H1 (cell line): ENCODE results near the gene RIC8A. TPM values are rescaled to one million over a fixed set of nuclear protein-coding genes. Genes with fewer than 3 reads are reported as not detected.

Source experiments
- CTCF ChIA-PET: fragments of 300-600 bp; sonication (Branson Sonifier 250); formaldehyde crosslinking; loops from one replicate; lab custom pipeline; 2021; ENCODE audit not compliant: partially characterized antibody; lab: Charles Lee
- POLR2A ChIA-PET: fragments of 300-600 bp; sonication (Branson Sonifier 250); formaldehyde crosslinking; loops from one replicate; lab custom pipeline; 2021; ENCODE audit warnings: inconsistent platforms; ENCODE audit not compliant: partially characterized antibody; lab: Charles Lee
- DNase-seq, 2 experiments: peaks; one replicate each; pipeline versions ENCODE4 v3.0.0 to v3.0.0-alpha.2; 2010 to 2022; ENCODE audit warnings: low spot score in 2 of 2, low read depth in 1 of 2, mixed read lengths in 1 of 2
- FAIRE-seq: peaks from 2 replicates; lab custom pipeline; 2011; peaks lifted over from hg19 to GRCh38; lab: Jason Lieb, UNC
- H2AFZ ChIP-seq: 2 replicates; pipeline ENCODE4 v1.8.1; 2012; ENCODE audit warnings: low read length, inconsistent platforms
- H2AK5ac ChIP-seq: 2 replicates; pipeline ENCODE4 v1.6.1; 2013; ENCODE audit warnings: low read depth, low read length
- H2BK120ac ChIP-seq: replicated peaks from 2 replicates; pipeline ENCODE3; 2013; ENCODE audit warnings: low read depth, low read length, inconsistent platforms
- H2BK12ac ChIP-seq: 2 replicates; pipeline ENCODE4 v1.6.1; 2013; ENCODE audit warnings: low read depth, low read length
- H2BK15ac ChIP-seq: 2 replicates; pipeline ENCODE4 v1.6.1; 2013; ENCODE audit warnings: low read length
- H2BK20ac ChIP-seq: 2 replicates; pipeline ENCODE4 v1.6.1; 2013; ENCODE audit warnings: low read length
- H2BK5ac ChIP-seq: 2 replicates; pipeline ENCODE4 v1.6.1; 2013; ENCODE audit warnings: low read depth, low read length
- H3K14ac ChIP-seq: 2 replicates; pipeline ENCODE4 v1.6.1; 2013; ENCODE audit warnings: inconsistent platforms; ENCODE audit not compliant: insufficient read length
- H3K18ac ChIP-seq: 2 replicates; pipeline ENCODE4 v1.6.1; 2013; ENCODE audit warnings: low read length; ENCODE audit errors: extremely low read depth
- H3K23ac ChIP-seq: 2 replicates; pipeline ENCODE4 v1.6.1; 2013; ENCODE audit warnings: inconsistent platforms; ENCODE audit not compliant: insufficient read length
- H3K23me2 ChIP-seq: 2 replicates; pipeline ENCODE4 v1.6.1; 2013; ENCODE audit warnings: low read depth, low read length
- H3K27ac ChIP-seq: 2 replicates; pipeline ENCODE4 v1.6.1; 2011; ENCODE audit warnings: low read depth, low read length, inconsistent platforms
- H3K27me3 ChIP-seq, 4 experiments: replicated peaks in 1 of 4; 1 replicate in 1 of 4; 2 replicates in 3 of 4; pipeline versions ENCODE4 v1.6.1 to v1.8.1; 2011 to 2013; ENCODE audit warnings: low read length in 3 of 4, mild to moderate bottlenecking in 3 of 4, inconsistent platforms in 2 of 4, mixed read lengths in 2 of 4, moderate library complexity in 1 of 4; ENCODE audit not compliant: control insufficient read depth in 3 of 4, insufficient read depth in 3 of 4; ENCODE audit errors: extremely low read depth in 1 of 4
- H3K36me3 ChIP-seq, 4 experiments: 2 replicates each; pipeline versions ENCODE4 v1.6.1 to v1.8.1; 2011 to 2013; ENCODE audit warnings: mild to moderate bottlenecking in 4 of 4, low read length in 3 of 4, moderate library complexity in 2 of 4, control low read depth in 1 of 4, inconsistent platforms in 1 of 4; ENCODE audit not compliant: insufficient read depth in 4 of 4, control insufficient read depth in 2 of 4
- H3K4ac ChIP-seq: replicated peaks from 2 replicates; pipeline ENCODE3; 2013; ENCODE audit warnings: low read length, low read depth, mixed read lengths, inconsistent platforms; ENCODE audit not compliant: insufficient read length
- H3K4me1 ChIP-seq, 4 experiments: replicated peaks in 1 of 4; 1 replicate in 1 of 4; 2 replicates in 3 of 4; pipeline versions ENCODE4 v1.6.1 to v1.8.1; 2011 to 2013; ENCODE audit warnings: low read length in 3 of 4, inconsistent platforms in 2 of 4, mixed read lengths in 1 of 4; ENCODE audit not compliant: insufficient read depth in 4 of 4, control insufficient read depth in 3 of 4
- H3K4me2 ChIP-seq, 2 experiments: 2 replicates each; pipeline versions ENCODE4 v1.6.1 to v1.8.1; 2011 to 2013; ENCODE audit warnings: low read depth in 2 of 2, low read length in 2 of 2, control low read depth in 1 of 2, inconsistent platforms in 1 of 2, mild to moderate bottlenecking in 1 of 2; ENCODE audit not compliant: insufficient read depth in 1 of 2
- H3K4me3 ChIP-seq, 4 experiments: fragments of 200-600, 300-600 bp in 1 of 4; sonication (generic), shearing (Covaris generic), sonication (Bioruptor Twin) in 1 of 4; 2 replicates each; pipeline versions ENCODE4 v1.5.1 to v1.8.1; 2011 to 2016; ENCODE audit warnings: low read length in 4 of 4, low read depth in 3 of 4, control low read depth in 2 of 4, inconsistent platforms in 2 of 4, mild to moderate bottlenecking in 2 of 4, mixed read lengths in 1 of 4, moderate library complexity in 1 of 4; ENCODE audit not compliant: insufficient read depth in 2 of 4; ENCODE audit errors: extremely low read depth in 1 of 4
- H3K56ac ChIP-seq: replicated peaks from 2 replicates; pipeline ENCODE3; 2013; ENCODE audit warnings: low read depth, mild to moderate bottlenecking, mixed read lengths, low read length, inconsistent platforms; ENCODE audit not compliant: insufficient read length
- H3K79me1 ChIP-seq: 2 replicates; pipeline ENCODE4 v1.6.1; 2013; ENCODE audit warnings: low read depth, low read length, control low read depth
- H3K79me2 ChIP-seq, 2 experiments: 2 replicates each; pipeline versions ENCODE4 v1.6.1 to v1.8.1; 2012 to 2013; ENCODE audit warnings: low read length in 2 of 2, mild to moderate bottlenecking in 2 of 2, inconsistent platforms in 1 of 2; ENCODE audit not compliant: insufficient read depth in 2 of 2, control insufficient read depth in 1 of 2
- H3K9ac ChIP-seq, 4 experiments: replicated peaks in 1 of 4; 1 replicate in 1 of 4; 2 replicates in 3 of 4; pipeline versions ENCODE4 v1.6.1 to v1.8.1; 2011 to 2013; ENCODE audit warnings: low read depth in 3 of 4, low read length in 3 of 4, control low read depth in 2 of 4, mild to moderate bottlenecking in 2 of 4, moderate library complexity in 2 of 4, inconsistent platforms in 1 of 4; ENCODE audit errors: extremely low read depth in 1 of 4
- H3K9me3 ChIP-seq, 2 experiments: 2 replicates each; pipeline versions ENCODE4 v1.6.1 to v1.8.1; 2012 to 2013; ENCODE audit warnings: mild to moderate bottlenecking in 2 of 2, moderate library complexity in 2 of 2, control low read depth in 1 of 2, inconsistent platforms in 1 of 2, low read depth in 1 of 2, low read length in 1 of 2, mixed read lengths in 1 of 2; ENCODE audit not compliant: insufficient read depth in 2 of 2
- H4K20me1 ChIP-seq, 2 experiments: replicated peaks in 1 of 2; 2 replicates each; pipeline versions ENCODE3 to v1.8.1; 2011 to 2013; ENCODE audit warnings: inconsistent platforms in 2 of 2, low read length in 2 of 2, mild to moderate bottlenecking in 1 of 2; ENCODE audit not compliant: insufficient read depth in 2 of 2, control insufficient read depth in 1 of 2
- H4K5ac ChIP-seq: 2 replicates; pipeline ENCODE4 v1.6.1; 2013; ENCODE audit warnings: low read length, low read depth, mixed read lengths, inconsistent platforms; ENCODE audit not compliant: insufficient read length
- H4K8ac ChIP-seq: 2 replicates; pipeline ENCODE4 v1.8.0; 2013; ENCODE audit warnings: mild to moderate bottlenecking, moderate library complexity, low read length, inconsistent platforms; ENCODE audit not compliant: insufficient read depth; ENCODE audit errors: extremely low read depth
- H4K91ac ChIP-seq: replicated peaks from 2 replicates; pipeline ENCODE3; 2013; ENCODE audit warnings: low read length, mixed read lengths, inconsistent platforms; ENCODE audit not compliant: insufficient read length
- CHD1 ChIP-seq: IDR thresholded peaks from 2 replicates; pipeline ENCODE4 v1.6.1; 2012; ENCODE audit warnings: low read depth, low read length, improper control_type of control experiment
- HDAC2 ChIP-seq, 2 experiments: fragments of 300-600 bp in 1 of 2; sonication (generic) in 1 of 2; IDR thresholded peaks; 2 replicates each; pipeline ENCODE4 v1.6.1; 2011 to 2012; ENCODE audit warnings: low read depth in 2 of 2, low read length in 2 of 2, mild to moderate bottlenecking in 2 of 2, moderate library complexity in 2 of 2, borderline replicate concordance in 1 of 2, inconsistent platforms in 1 of 2
- KDM5A ChIP-seq: fragments of 200-600 bp; IDR thresholded peaks from 2 replicates; pipeline ENCODE4 v1.7.1; 2012; ENCODE audit warnings: mild to moderate bottlenecking, low read length, inconsistent platforms, mixed read lengths
- ZNF274 ChIP-seq: IDR thresholded peaks from 2 replicates; pipeline ENCODE4 v1.7.0; 2012; ENCODE audit warnings: low read length, borderline replicate concordance; ENCODE audit errors: extremely low read depth
- WGBS, 2 experiments: shearing (Covaris generic) in 1 of 2; methylation state at CpG; one replicate each; pipeline versions ENCODE4 v1.1.6 to v1.1.7; 2013 to 2015; ENCODE audit warnings: low lambda C conversion rate in 2 of 2, mixed read lengths in 2 of 2, inconsistent platforms in 1 of 2, low coverage in 1 of 2, missing lambda C conversion rate in 1 of 2; ENCODE audit not compliant: insufficient replicate concordance in 2 of 2, insufficient coverage in 1 of 2, insufficient read length in 1 of 2; ENCODE audit errors: extremely low coverage in 1 of 2, missing lambda C conversion rate in 1 of 2; 5-methylcytosine and 5-hydroxymethylcytosine counted together
- polyA plus RNA-seq, 7 experiments: library from polyadenylated mRNA; depleted of rRNA in 3 of 7; stranded (reverse) in 5 of 7; unstranded in 2 of 7; fragments of >200 nt in 5 of 7; fragments of 200-250 nt in 2 of 7; gene quantifications; 1 replicate in 5 of 7; 2 replicates in 1 of 7; 4 replicates in 1 of 7; pipeline versions ENCODE4 v1.2.1 to v1.2.3, GENCODE V29; 2011 to 2013; ENCODE audit warnings: missing spikeins in 2 of 7, mixed read lengths in 2 of 7
- total RNA-seq: library from RNA; stranded (reverse); fragmentation: NEBNext Ultra II Directional; extraction: Animal tissue kit (Norgen Biotek cat#: 25700); gene quantifications from 2 replicates; pipeline ENCODE4 v1.2.1, GENCODE V29; 2021

The RIC8A gene
- total and polyA plus RNA-seq, 2 of the 8 experiments (the other 6 are each of a cell fraction or from before 2014, with no cell fraction given): 67.0 to 105 TPM

GRCh38 chr11:211295-211694 lies 3.8 kb downstream of the RIC8A start:
- no peak overlapping the region for H3K14ac ChIP-seq
- DNase-seq: no peak
- FAIRE-seq: no peak
- no peak overlapping the region for H3K23ac ChIP-seq
- no peak overlapping the region for H2BK5ac ChIP-seq
- no peak overlapping the region for H4K5ac ChIP-seq
- 91% methylated on average over 5 of the region's 5 CpGs; no CpG with 5 or more reads in 1 of the 2 experiments for WGBS, 2 experiments
- no peak overlapping the region for H3K18ac ChIP-seq
- no peak overlapping the region for H2BK12ac ChIP-seq
- no peak overlapping the region for H3K27ac ChIP-seq
- H3K27me3 ChIP-seq: no peaks in the 10 kb centered on the region
- H3K79me2 ChIP-seq: peaks cover 0 to 25% of the 10 kb centered on the region in 2 experiments; a peak in 2 of 4 replicates
- no peak overlapping the region for H2BK120ac ChIP-seq
- no peak overlapping the region for H2AFZ ChIP-seq
- peaks cover 0 to 21% (median 7%) of the 10 kb centered on the region in 4 experiments; a peak in 5 of 7 replicates for H3K4me1 ChIP-seq
- no peak for TF ChIP-seq KDM5A
- no peak for TF ChIP-seq CHD1
- TF ChIP-seq ZNF274: no peak
- no peak for TF ChIP-seq HDAC2 (IDR thresholded peaks at IDR 0.05; ENCODE audit: borderline replicate concordance in 1 of 2, low read depth in 2 of 2, low read length in 2 of 2)
- TF ChIP-seq, all 59 proteins: peak for 0
- peaks cover 32 to 57% (median 41%) of the 10 kb centered on the region in 4 experiments for H3K36me3 ChIP-seq
- no peak overlapping the region for H4K8ac ChIP-seq
- H2BK15ac ChIP-seq: no peak overlapping the region
- no peaks in the 10 kb centered on the region for H3K9me3 ChIP-seq
- H3K23me2 ChIP-seq: peaks cover 22% of the 10 kb centered on the region
- H3K9ac ChIP-seq: no peak overlapping the region
- H3K79me1 ChIP-seq: peaks cover 6% of the 10 kb centered on the region
- no peak overlapping the region for H3K4ac ChIP-seq
- peaks cover 0 to 11% of the 10 kb centered on the region in 2 experiments for H4K20me1 ChIP-seq
- H3K56ac ChIP-seq: no peak overlapping the region
- H2BK20ac ChIP-seq: no peak overlapping the region
- no peak overlapping the region for H2AK5ac ChIP-seq
- ChIA-PET POLR2A (interaction anchor here (8.7 kb wide), 1 partner anchor 20 kb away, joined by 99 read pairs; the partner anchor contains the start of gene SIRT3), CTCF (interaction anchor here (0.9 to 2.4 kb wide), 4 partner anchors 19 to 152 kb away, joined by 3 to 11 read pairs (median 6); no protein-coding TSS in a partner anchor)
- H3K4me2 ChIP-seq: no peak overlapping the region
- no peak overlapping the region for H3K4me3 ChIP-seq
- H4K91ac ChIP-seq: no peak overlapping the region
